OCI-LY1 (cell line): ENCODE results near the gene CFAP43.

ENCODE experiments used
- H2AFZ ChIP-seq: fragments of 200-600 bp; sonication (generic), shearing (Covaris generic); 2 replicates; pipeline ENCODE4 v1.6.0; 2014; ENCODE audit warnings: antibody characterized with exemption, mild to moderate bottlenecking, low read length
- H3F3A ChIP-seq: fragments of 200-600 bp; sonication (generic), shearing (Covaris generic); 2 replicates; pipeline ENCODE4 v1.6.0; 2014; ENCODE audit warnings: mild to moderate bottlenecking, antibody characterized with exemption, low read length, moderate library complexity; ENCODE audit not compliant: insufficient read depth
- H3K27ac ChIP-seq: fragments of 200-600 bp; sonication (generic); 2 replicates; pipeline ENCODE4 v1.5.1; 2014; ENCODE audit warnings: low read length, mixed run types, mild to moderate bottlenecking, low read depth; ENCODE audit not compliant: poor library complexity, severe bottlenecking
- H3K27me3 ChIP-seq: fragments of 200-600 bp; sonication (generic); 2 replicates; pipeline ENCODE4 v1.6.0; 2014; ENCODE audit warnings: antibody characterized with exemption, mild to moderate bottlenecking, low read length, moderate library complexity; ENCODE audit not compliant: insufficient read depth
- H3K36me3 ChIP-seq: fragments of 200-600 bp; sonication (generic); 2 replicates; pipeline ENCODE4 v1.6.1; 2014; ENCODE audit warnings: mild to moderate bottlenecking, antibody characterized with exemption, low read length, moderate library complexity, mixed read lengths; ENCODE audit not compliant: insufficient read depth
- H3K4me1 ChIP-seq: fragments of 200-600 bp; sonication (generic); 2 replicates; pipeline ENCODE4 v1.5.1; 2014; ENCODE audit warnings: mild to moderate bottlenecking, low read length, moderate library complexity; ENCODE audit not compliant: insufficient read depth, severe bottlenecking
- H3K4me2 ChIP-seq: fragments of 200-600 bp; sonication (generic), shearing (Covaris generic); 2 replicates; pipeline ENCODE4 v1.6.1; 2014; ENCODE audit warnings: low read length
- H3K4me3 ChIP-seq: fragments of 200-600 bp; sonication (generic); 2 replicates; pipeline ENCODE4 v1.5.1; 2014; ENCODE audit warnings: low read length, low read depth, mild to moderate bottlenecking, mixed read lengths; ENCODE audit not compliant: poor library complexity, severe bottlenecking
- H3K79me2 ChIP-seq: fragments of 200-600 bp; shearing (Covaris generic); 2 replicates; pipeline ENCODE4 v1.6.1; 2016; ENCODE audit warnings: mixed run types, low read length, mixed read lengths; ENCODE audit not compliant: insufficient read depth
- H3K9ac ChIP-seq: fragments of 200-600 bp; sonication (generic), shearing (Covaris generic); 2 replicates; pipeline ENCODE4 v1.6.1; 2014; ENCODE audit warnings: mild to moderate bottlenecking, low read length, mixed read lengths
- H3K9me2 ChIP-seq: fragments of 200-600 bp; sonication (generic), shearing (Covaris generic); 2 replicates; pipeline ENCODE4 v1.6.1; 2014; ENCODE audit warnings: low read depth, mild to moderate bottlenecking, low read length, mixed read lengths
- H3K9me3 ChIP-seq: fragments of 200-600 bp; shearing (Covaris generic); 2 replicates; pipeline ENCODE4 v1.6.1; 2014; ENCODE audit warnings: low read length, mixed read lengths
- H4K20me1 ChIP-seq: fragments of 200-600 bp; sonication (generic), shearing (Covaris generic); 2 replicates; pipeline ENCODE4 v1.6.0; 2016; ENCODE audit warnings: mild to moderate bottlenecking, low read length; ENCODE audit not compliant: insufficient read depth
- CTCF ChIP-seq: fragments of 200-600 bp; sonication (generic), shearing (Covaris generic); IDR thresholded peaks from 2 replicates; pipeline ENCODE4 v1.5.1; 2017; ENCODE audit warnings: mild to moderate bottlenecking, antibody characterized with exemption, low read length, moderate library complexity, mixed read lengths
- EZH2 ChIP-seq: fragments of 200-600 bp; sonication (generic), shearing (Covaris generic); IDR thresholded peaks from 2 replicates; pipeline ENCODE4 v1.8.0; 2017; ENCODE audit warnings: borderline replicate concordance, mixed run types, mild to moderate bottlenecking, antibody characterized with exemption, low read length, moderate library complexity, mixed read lengths

Gene CFAP43

DNA sequence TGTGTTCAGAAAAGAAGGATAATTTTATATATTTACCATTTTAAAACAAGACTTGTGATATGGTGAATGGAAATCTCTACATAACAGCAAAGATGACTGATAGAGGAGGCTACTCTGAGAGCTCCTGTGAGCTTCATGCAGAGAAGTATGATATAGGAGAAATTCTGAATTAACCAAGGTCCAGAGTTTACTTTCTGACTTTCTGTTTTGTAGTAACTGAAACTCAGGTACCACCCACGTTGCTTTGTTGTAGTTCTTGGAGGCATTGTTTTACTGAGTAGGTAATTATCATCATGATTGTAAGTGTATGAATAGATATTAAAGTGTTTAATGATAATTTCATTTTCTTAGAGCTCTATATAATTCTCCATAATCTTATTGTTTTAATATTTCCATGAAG, 128.2 kb downstream of the CFAP43 start:
- no peaks in the 10 kb centered on the region for H4K20me1 ChIP-seq
- no peaks in the 10 kb centered on the region for H3F3A ChIP-seq
- no peak overlapping the region for H3K4me3 ChIP-seq
- H3K36me3 ChIP-seq, result no peaks in the 10 kb centered on the region
- no peak overlapping the region for H3K4me2 ChIP-seq
- H3K9ac ChIP-seq, result no peak overlapping the region
- TF ChIP-seq EZH2 (no peak), CTCF (no peak)
- H3K27me3 ChIP-seq, result no peaks in the 10 kb centered on the region
- no peaks in the 10 kb centered on the region for H3K4me1 ChIP-seq
- no peaks in the 10 kb centered on the region for H3K9me3 ChIP-seq
- H2AFZ ChIP-seq, result no peak overlapping the region
- no peak overlapping the region for H3K27ac ChIP-seq
- no peaks in the 10 kb centered on the region for H3K9me2 ChIP-seq
- no peaks in the 10 kb centered on the region for H3K79me2 ChIP-seq

- TF ChIP-seq CTCF (no peak), EZH2 (no peak)
- Histone ChIP-seq H3K36me3 (no peaks in the 10 kb centered on the region), H3K4me3 (no peak overlapping the region), H3K27me3 (no peaks in the 10 kb centered on the region), H3K79me2 (no peaks in the 10 kb centered on the region), H3K4me2 (no peak overlapping the region), H3K9me2 (no peaks in the 10 kb centered on the region), H3K27ac (no peak overlapping the region), H4K20me1 (no peaks in the 10 kb centered on the region), H3K9me3 (peaks cover 4% of the 10 kb centered on the region; the same call in 1 of the 2 replicates), H3F3A (no peaks in the 10 kb centered on the region), H3K9ac (no peak overlapping the region), H3K4me1 (no peaks in the 10 kb centered on the region), H2AFZ (no peak overlapping the region)
Measured at GRCh38 chr10:104101902-104102301, 130.3 kb downstream of the CFAP43 start.

GRCh38 chr10:104100795-104101194, 131.4 kb downstream of the CFAP43 start:
- Histone ChIP-seq H3K36me3 (no peaks in the 10 kb centered on the region), H3F3A (no peaks in the 10 kb centered on the region), H2AFZ (no peak overlapping the region), H3K4me1 (no peaks in the 10 kb centered on the region), H3K9me2 (no peaks in the 10 kb centered on the region), H3K4me2 (no peak overlapping the region), H3K27me3 (no peaks in the 10 kb centered on the region), H3K4me3 (no peak overlapping the region), H4K20me1 (no peaks in the 10 kb centered on the region), H3K9me3 (peaks cover 8% of the 10 kb centered on the region; the same call in 1 of the 2 replicates), H3K9ac (no peak overlapping the region), H3K27ac (no peak overlapping the region), H3K79me2 (no peaks in the 10 kb centered on the region)
- no peak for TF ChIP-seq CTCF
- TF ChIP-seq EZH2, result no peak
